PC-3 (cell line): ENCODE measurements around the gene TRABD2B.

Source experiments
- CTCF ChIP-seq: fragments of 300-600 bp; sonication (generic); conservative IDR thresholded peaks from 2 replicates; pipeline ENCODE4 v1.5.1; 2017; ENCODE audit warnings: antibody characterized with exemption, low read depth, mild to moderate bottlenecking, low read length
- EZH2 ChIP-seq: fragments of 300-600 bp; sonication (generic); IDR thresholded peaks from one replicate; pipeline ENCODE4 v1.6.1; 2017; ENCODE audit warnings: antibody characterized with exemption, mild to moderate bottlenecking, low read length; ENCODE audit not compliant: unreplicated experiment

- TF ChIP-seq CTCF (no peak), EZH2 (no peak)
Observed at GRCh38 chr1:47886141-47886540, 111.0 kb downstream of the TRABD2B start.
